CD4-positive, alpha-beta memory T cell (primary cell): ENCODE measurements around the gene PRTG. TPM values are rescaled to one million over a fixed set of nuclear protein-coding genes. Genes with fewer than 3 reads are reported as not detected.
A peak's percentile ranks its signal among the peaks of the same experiment; 100 is the strongest.

Source experiments
- CTCF ChIA-PET: fragments of 350-600 bp; sonication (Branson Sonifier 250); formaldehyde crosslinking; loops from one replicate; lab custom pipeline; 2021; ENCODE audit warnings: inconsistent platforms; ENCODE audit not compliant: partially characterized antibody; lab: Charles Lee
- POLR2A ChIA-PET: fragments of 350-600 bp; sonication (Branson Sonifier 250); formaldehyde crosslinking; loops from one replicate; lab custom pipeline; 2021; ENCODE audit not compliant: partially characterized antibody; lab: Charles Lee
- DNase-seq, 5 donors: peaks; one replicate each; pipeline versions ENCODE4 v3.0.0 to v3.0.0-alpha.2; 2020 to 2022; ENCODE audit warnings: mixed read lengths in 1 of 5
- H3K27ac ChIP-seq: one replicate; pipeline ENCODE4 v1.7.0; 2013; ENCODE audit warnings: low read depth, low read length
- H3K27me3 ChIP-seq: 2 replicates; pipeline ENCODE4 v1.7.0; 2013; ENCODE audit warnings: mild to moderate bottlenecking, low read length, moderate library complexity; ENCODE audit not compliant: insufficient read depth
- H3K36me3 ChIP-seq: 2 replicates; pipeline ENCODE4 v1.7.0; 2013; ENCODE audit warnings: mild to moderate bottlenecking, low read length, moderate library complexity; ENCODE audit not compliant: insufficient read depth
- H3K4me1 ChIP-seq: 2 replicates; pipeline ENCODE4 v1.7.0; 2013; ENCODE audit warnings: mild to moderate bottlenecking, low read length, moderate library complexity; ENCODE audit not compliant: insufficient read depth
- H3K4me3 ChIP-seq, 2 donors: one replicate each; pipeline ENCODE4 v1.7.0; 2013; ENCODE audit warnings: low read length in 2 of 2, mild to moderate bottlenecking in 1 of 2
- H3K9me3 ChIP-seq, 2 donors: one replicate each; pipeline ENCODE4 v1.7.0; 2013; ENCODE audit warnings: low read length in 2 of 2, control low read depth in 1 of 2; ENCODE audit not compliant: control insufficient read depth in 1 of 2
- H3K27ac Mint-ChIP-seq, 7 donors: one replicate each; pipeline ENCODE4 v1.8.0; 2020 to 2021; ENCODE audit warnings: mixed read lengths in 7 of 7, mild to moderate bottlenecking in 6 of 7, inconsistent platforms in 3 of 7, moderate library complexity in 3 of 7
- H3K27me3 Mint-ChIP-seq, 2 donors: one replicate each; pipeline ENCODE4 v1.8.0; 2020 to 2021; ENCODE audit warnings: mixed read lengths in 2 of 2
- H3K36me3 Mint-ChIP-seq, 2 donors: one replicate each; pipeline ENCODE4 v1.8.0; 2020 to 2021; ENCODE audit warnings: mixed read lengths in 2 of 2, inconsistent platforms in 1 of 2, mild to moderate bottlenecking in 1 of 2
- H3K4me1 Mint-ChIP-seq, 4 donors: one replicate each; pipeline ENCODE4 v1.8.0; 2020 to 2021; ENCODE audit warnings: mixed read lengths in 4 of 4, mild to moderate bottlenecking in 1 of 4
- H3K4me3 Mint-ChIP-seq, 8 donors: one replicate each; pipeline ENCODE4 v1.8.0; 2020 to 2021; ENCODE audit warnings: mixed read lengths in 8 of 8, mild to moderate bottlenecking in 7 of 8, moderate library complexity in 6 of 8, inconsistent platforms in 3 of 8
- H3K9me3 Mint-ChIP-seq, 8 donors: one replicate each; pipeline ENCODE4 v1.8.0; 2020 to 2021; ENCODE audit warnings: mixed read lengths in 8 of 8, mild to moderate bottlenecking in 5 of 8, inconsistent platforms in 3 of 8, moderate library complexity in 1 of 8
- intact Hi-C: fragments of 100-400 bp; cut with micrococcal nuclease; formaldehyde crosslinking; loops from one replicate; pipeline ENCODE4 v1.15.1; 2023
- polyA plus RNA-seq, 2 donors: library from polyadenylated mRNA; unstranded; fragments of 300-500 nt; fragmentation: Illumina TruSeq; gene quantifications; one replicate each; pipeline ENCODE4 v1.2.3, GENCODE V29; 2021
- total RNA-seq, 2 experiments: library from RNA; stranded (reverse); gene quantifications; one replicate each; pipeline ENCODE4 v1.2.3, GENCODE V29; 2021

Gene PRTG
- total and polyA plus RNA-seq, 4 experiments from 2014 or later: not detected

- ChIA-PET CTCF (no interaction called here), POLR2A (no interaction called here)
- no peak overlapping the region for H3K27ac Mint-ChIP-seq
- Histone ChIP-seq H3K27ac (no peak overlapping the region), H3K9me3 (no peaks in the 10 kb centered on the region), H3K36me3 (no peaks in the 10 kb centered on the region), H3K4me1 (no peaks in the 10 kb centered on the region), H3K4me3 (no peak overlapping the region), H3K27me3 (no peaks in the 10 kb centered on the region)
- H3K4me1 Mint-ChIP-seq: no peaks in the 10 kb centered on the region
- H3K27me3 Mint-ChIP-seq: peaks cover 3 to 4% of the 10 kb centered on the region in 2 donors
- DNase-seq: no peak
- no peaks in the 10 kb centered on the region for H3K36me3 Mint-ChIP-seq
- intact Hi-C loops: no loop called here
- no peaks in the 10 kb centered on the region for H3K9me3 Mint-ChIP-seq
- no peak overlapping the region for H3K4me3 Mint-ChIP-seq
These were observed 105.9 kb downstream of the PRTG start for GRCh38 chr15:55637086-55637485.

- H3K4me1 ChIP-seq: no peaks in the 10 kb centered on the region
- intact Hi-C loops: no loop called here
- Mint-ChIP-seq H3K4me3 (no peak overlapping the region), H3K36me3 (no peaks in the 10 kb centered on the region), H3K9me3 (no peaks in the 10 kb centered on the region), H3K4me1 (no peaks in the 10 kb centered on the region), H3K27me3 (peaks cover 0 to 4% of the 10 kb centered on the region in 2 donors), H3K27ac (no peak overlapping the region)
- no peak overlapping the region for H3K27ac ChIP-seq
- no peaks in the 10 kb centered on the region for H3K36me3 ChIP-seq
- H3K9me3 ChIP-seq: no peaks in the 10 kb centered on the region
- no peak overlapping the region for H3K4me3 ChIP-seq
- DNase-seq: no peak
- no peaks in the 10 kb centered on the region for H3K27me3 ChIP-seq
- ChIA-PET POLR2A (no interaction called here), CTCF (no interaction called here)
These were observed 109.2 kb downstream of the PRTG start for GRCh38 chr15:55633731-55634130.

- Histone ChIP-seq H3K9me3 (no peaks in the 10 kb centered on the region), H3K4me1 (no peaks in the 10 kb centered on the region), H3K27me3 (no peaks in the 10 kb centered on the region), H3K4me3 (no peak overlapping the region), H3K27ac (no peak overlapping the region), H3K36me3 (no peaks in the 10 kb centered on the region)
- Mint-ChIP-seq H3K4me3 (no peak overlapping the region), H3K36me3 (no peaks in the 10 kb centered on the region), H3K9me3 (peaks cover 0 to 2% (median 0%) of the 10 kb centered on the region in 8 donors), H3K4me1 (no peaks in the 10 kb centered on the region), H3K27me3 (peaks cover 1 to 4% of the 10 kb centered on the region in 2 donors), H3K27ac (no peak overlapping the region)
- intact Hi-C loops: no loop called here
- ChIA-PET POLR2A (no interaction called here), CTCF (no interaction called here)
- no peak for DNase-seq
These were observed 110.5 kb downstream of the PRTG start for GRCh38 chr15:55632434-55632833.

GRCh38 chr15:55630858-55631257, 112.1 kb downstream of the PRTG start:
- CTCF ChIA-PET: no interaction called here
- no peak overlapping the region for H3K4me3 Mint-ChIP-seq
- no peak overlapping the region for H3K27ac Mint-ChIP-seq
- peaks cover 1 to 4% of the 10 kb centered on the region in 2 donors for H3K27me3 Mint-ChIP-seq
- Histone ChIP-seq H3K27me3 (no peaks in the 10 kb centered on the region), H3K4me3 (no peak overlapping the region), H3K9me3 (no peaks in the 10 kb centered on the region), H3K36me3 (no peaks in the 10 kb centered on the region), H3K27ac (no peak overlapping the region), H3K4me1 (no peaks in the 10 kb centered on the region)
- no peak for DNase-seq
- no peaks in the 10 kb centered on the region for H3K4me1 Mint-ChIP-seq
- H3K36me3 Mint-ChIP-seq: no peaks in the 10 kb centered on the region
- intact Hi-C loops: no loop called here
- peaks cover 0 to 2% (median 0%) of the 10 kb centered on the region in 8 donors for H3K9me3 Mint-ChIP-seq
- POLR2A ChIA-PET: no interaction called here

- ChIA-PET CTCF (no interaction called here), POLR2A (no interaction called here)
- Mint-ChIP-seq H3K27ac (no peak overlapping the region), H3K27me3 (peaks cover 1 to 4% of the 10 kb centered on the region in 2 donors), H3K4me1 (no peaks in the 10 kb centered on the region), H3K4me3 (no peak overlapping the region), H3K36me3 (no peaks in the 10 kb centered on the region), H3K9me3 (peaks cover 0 to 2% (median 0%) of the 10 kb centered on the region in 8 donors)
- no peaks in the 10 kb centered on the region for H3K27me3 ChIP-seq
- H3K27ac ChIP-seq: no peak overlapping the region
- no peak for DNase-seq
- no peaks in the 10 kb centered on the region for H3K4me1 ChIP-seq
- H3K4me3 ChIP-seq: no peak overlapping the region
- H3K36me3 ChIP-seq: no peaks in the 10 kb centered on the region
- intact Hi-C loops: no loop called here
- H3K9me3 ChIP-seq: no peaks in the 10 kb centered on the region
These were observed 114.6 kb downstream of the PRTG start for GRCh38 chr15:55628369-55628730.

GRCh38 chr15:55627730-55628368, 115.1 kb downstream of the PRTG start:
- Mint-ChIP-seq H3K27me3 (peaks cover 1 to 4% of the 10 kb centered on the region in 2 donors), H3K4me1 (no peaks in the 10 kb centered on the region), H3K4me3 (no peak overlapping the region), H3K36me3 (no peaks in the 10 kb centered on the region), H3K9me3 (peaks cover 0 to 2% (median 0%) of the 10 kb centered on the region in 8 donors), H3K27ac (peak overlapping the region in 1 of 7 donors; percentile 8)
- no peaks in the 10 kb centered on the region for H3K4me1 ChIP-seq
- H3K27ac ChIP-seq: no peak overlapping the region
- DNase-seq: no peak
- no peak overlapping the region for H3K4me3 ChIP-seq
- no peaks in the 10 kb centered on the region for H3K27me3 ChIP-seq
- ChIA-PET CTCF (no interaction called here), POLR2A (no interaction called here)
- no peaks in the 10 kb centered on the region for H3K36me3 ChIP-seq
- intact Hi-C loops: no loop called here
- no peaks in the 10 kb centered on the region for H3K9me3 ChIP-seq

- Histone ChIP-seq H3K27ac (no peak overlapping the region), H3K4me1 (no peaks in the 10 kb centered on the region), H3K27me3 (no peaks in the 10 kb centered on the region), H3K4me3 (no peak overlapping the region), H3K9me3 (no peaks in the 10 kb centered on the region), H3K36me3 (no peaks in the 10 kb centered on the region)
- ChIA-PET CTCF (no interaction called here), POLR2A (no interaction called here)
- intact Hi-C loops: no loop called here
- H3K36me3 Mint-ChIP-seq: no peaks in the 10 kb centered on the region
- H3K27ac Mint-ChIP-seq: no peak overlapping the region
- H3K27me3 Mint-ChIP-seq: peaks cover 8 to 10% of the 10 kb centered on the region in 2 donors
- no peak overlapping the region for H3K4me3 Mint-ChIP-seq
- no peaks in the 10 kb centered on the region for H3K9me3 Mint-ChIP-seq
- no peak for DNase-seq
- H3K4me1 Mint-ChIP-seq: no peaks in the 10 kb centered on the region
These were observed 123.2 kb downstream of the PRTG start for GRCh38 chr15:55619783-55620182.
